Osteoblast (primary cell): ENCODE measurements around the gene EIF2S3. TPM values are rescaled to one million over a fixed set of nuclear protein-coding genes. Genes with fewer than 3 reads are reported as not detected.
"Not testable (repeated sequence)": the region's sequence is repeated elsewhere in the genome, so short reads cannot be mapped to it uniquely, and the experiment has no call there.

Experiments
- DNase-seq: peaks from one replicate; pipeline ENCODE4 v3.0.0; 2011; ENCODE audit warnings: low spot score, mixed read lengths; ENCODE audit not compliant: insufficient read length; ENCODE audit errors: missing footprints
- H2AFZ ChIP-seq: 2 replicates; pipeline ENCODE4 v1.6.0; 2011; ENCODE audit warnings: mild to moderate bottlenecking, low read length
- H3K27ac ChIP-seq: 2 replicates; pipeline ENCODE4 v1.5.1; 2011; ENCODE audit warnings: mild to moderate bottlenecking, low read depth, low read length, moderate library complexity
- H3K27me3 ChIP-seq: 2 replicates; pipeline ENCODE4 v1.6.0; 2012; ENCODE audit warnings: mild to moderate bottlenecking, control low read depth, inconsistent platforms, low read length, moderate library complexity; ENCODE audit not compliant: insufficient read depth
- H3K36me3 ChIP-seq: 2 replicates; pipeline ENCODE4 v1.5.1; 2011; ENCODE audit warnings: mild to moderate bottlenecking, low read length, control low read depth, moderate library complexity; ENCODE audit not compliant: insufficient read depth
- H3K4me1 ChIP-seq: 2 replicates; pipeline ENCODE4 v1.5.1; 2011; ENCODE audit warnings: mild to moderate bottlenecking, low read length, control low read depth, moderate library complexity; ENCODE audit not compliant: insufficient read depth
- H3K4me2 ChIP-seq: 2 replicates; pipeline ENCODE4 v1.6.0; 2011; ENCODE audit warnings: mild to moderate bottlenecking, low read length; ENCODE audit not compliant: insufficient read depth
- H3K4me3 ChIP-seq: fragments of 200-600 bp; sonication (generic); 3 replicates; pipeline ENCODE4 v1.5.1; 2012; ENCODE audit warnings: mild to moderate bottlenecking, low read length, inconsistent platforms; ENCODE audit not compliant: insufficient read depth
- H3K79me2 ChIP-seq: 2 replicates; pipeline ENCODE4 v1.6.0; 2012; ENCODE audit warnings: mild to moderate bottlenecking, low read length, control low read depth, inconsistent platforms; ENCODE audit not compliant: insufficient read depth
- H3K9me3 ChIP-seq: 2 replicates; pipeline ENCODE4 v1.5.1; 2011; ENCODE audit warnings: low read depth, low read length, control low read depth
- H4K20me1 ChIP-seq: 2 replicates; pipeline ENCODE4 v1.6.0; 2012; ENCODE audit warnings: mild to moderate bottlenecking, low read length, control low read depth; ENCODE audit not compliant: insufficient read depth
- total RNA-seq: library from RNA; depleted of rRNA; stranded (reverse); fragments of >200 nt; gene quantifications from 2 replicates; pipeline ENCODE4 v1.2.3, GENCODE V29; 2012
- TF ChIP-seq, protein P1 (sequence below): IDR thresholded peaks from 2 replicates; pipeline ENCODE4 v1.5.1; 2011; ENCODE audit warnings: mild to moderate bottlenecking, low read depth, low read length, moderate library complexity; ENCODE audit errors: extremely low read depth

EIF2S3 gene
- total RNA-seq, 1 donor = 374 TPM

DNA sequence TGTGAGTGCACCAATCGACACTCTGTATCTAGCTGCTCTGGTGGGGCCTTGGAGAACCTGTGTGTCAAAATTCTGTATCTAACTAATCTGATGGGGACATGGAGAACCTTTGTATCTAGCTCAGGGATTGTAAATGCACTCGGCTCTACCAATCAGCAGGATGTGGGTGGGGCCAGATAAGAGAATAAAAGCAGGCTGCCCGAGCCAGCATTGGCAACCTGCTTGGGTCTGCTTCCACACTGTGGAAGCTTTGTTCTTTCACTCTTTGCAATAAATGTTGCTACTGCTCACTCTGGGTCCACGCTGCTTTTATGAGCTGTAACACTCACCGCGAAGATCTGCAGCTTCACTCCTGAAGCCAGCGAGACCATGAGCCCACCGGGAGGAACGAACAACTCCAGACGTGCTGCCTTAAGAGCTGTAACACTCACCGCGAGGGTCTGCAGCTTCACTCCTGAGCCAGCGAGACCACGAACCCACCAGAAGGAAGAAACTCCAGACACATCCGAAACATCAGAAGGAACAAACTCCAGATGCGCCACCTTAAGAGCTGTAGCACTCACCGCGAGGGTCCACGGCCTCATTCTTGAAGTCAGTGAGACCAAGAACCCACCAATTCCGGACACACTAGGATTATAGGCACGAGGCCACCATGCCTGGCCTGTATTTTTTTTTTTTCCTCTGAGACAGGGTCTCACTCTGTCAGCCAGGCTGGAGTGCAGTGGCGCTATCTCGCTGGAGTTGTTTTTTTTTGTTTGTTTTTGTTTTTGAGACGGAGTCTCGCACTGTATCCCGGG lies 4.0 kb upstream of the EIF2S3 start:
- DNase-seq, H3K27ac ChIP-seq, H3K4me2 ChIP-seq, H2AFZ ChIP-seq, H3K9me3 ChIP-seq, H3K79me2 ChIP-seq, H3K27me3 ChIP-seq, H4K20me1 ChIP-seq, H3K4me1 ChIP-seq, H3K36me3 ChIP-seq: not testable (repeated sequence)
- peak overlapping the region; percentile 28 for H3K4me3 ChIP-seq

DNA sequence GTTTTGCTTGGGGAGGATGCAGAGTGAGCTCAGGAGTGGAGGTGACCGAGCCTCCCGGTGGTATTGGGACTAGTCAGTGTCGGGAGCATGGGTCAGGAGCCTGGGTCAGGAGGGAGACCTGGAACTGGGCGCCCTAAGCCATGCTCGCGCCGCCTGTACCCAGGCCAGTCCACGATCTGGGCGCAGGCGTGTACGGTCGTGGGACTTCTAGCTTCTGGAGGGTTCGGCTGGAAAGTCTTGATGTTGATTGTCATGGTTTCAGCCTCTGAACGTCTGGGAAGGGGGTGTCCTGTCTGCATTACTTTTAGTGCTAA lies 244 bp downstream of the EIF2S3 start:
- Histone ChIP-seq H3K27me3 (no peaks in the 10 kb centered on the region), H4K20me1 (peaks cover 13% of the 10 kb centered on the region), H2AFZ (peak overlapping the region; percentile 88), H3K9me3 (no peaks in the 10 kb centered on the region), H3K4me1 (no peaks in the 10 kb centered on the region), H3K36me3 (peaks cover 26% of the 10 kb centered on the region), H3K4me2 (no peak overlapping the region), H3K79me2 (peaks cover 14% of the 10 kb centered on the region), H3K27ac (no peak overlapping the region), H3K4me3 (no peak overlapping the region)
- TF ChIP-seq, protein P1, sequence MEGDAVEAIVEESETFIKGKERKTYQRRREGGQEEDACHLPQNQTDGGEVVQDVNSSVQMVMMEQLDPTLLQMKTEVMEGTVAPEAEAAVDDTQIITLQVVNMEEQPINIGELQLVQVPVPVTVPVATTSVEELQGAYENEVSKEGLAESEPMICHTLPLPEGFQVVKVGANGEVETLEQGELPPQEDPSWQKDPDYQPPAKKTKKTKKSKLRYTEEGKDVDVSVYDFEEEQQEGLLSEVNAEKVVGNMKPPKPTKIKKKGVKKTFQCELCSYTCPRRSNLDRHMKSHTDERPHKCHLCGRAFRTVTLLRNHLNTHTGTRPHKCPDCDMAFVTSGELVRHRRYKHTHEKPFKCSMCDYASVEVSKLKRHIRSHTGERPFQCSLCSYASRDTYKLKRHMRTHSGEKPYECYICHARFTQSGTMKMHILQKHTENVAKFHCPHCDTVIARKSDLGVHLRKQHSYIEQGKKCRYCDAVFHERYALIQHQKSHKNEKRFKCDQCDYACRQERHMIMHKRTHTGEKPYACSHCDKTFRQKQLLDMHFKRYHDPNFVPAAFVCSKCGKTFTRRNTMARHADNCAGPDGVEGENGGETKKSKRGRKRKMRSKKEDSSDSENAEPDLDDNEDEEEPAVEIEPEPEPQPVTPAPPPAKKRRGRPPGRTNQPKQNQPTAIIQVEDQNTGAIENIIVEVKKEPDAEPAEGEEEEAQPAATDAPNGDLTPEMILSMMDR = no peak
- DNase-seq = no peak

DNA sequence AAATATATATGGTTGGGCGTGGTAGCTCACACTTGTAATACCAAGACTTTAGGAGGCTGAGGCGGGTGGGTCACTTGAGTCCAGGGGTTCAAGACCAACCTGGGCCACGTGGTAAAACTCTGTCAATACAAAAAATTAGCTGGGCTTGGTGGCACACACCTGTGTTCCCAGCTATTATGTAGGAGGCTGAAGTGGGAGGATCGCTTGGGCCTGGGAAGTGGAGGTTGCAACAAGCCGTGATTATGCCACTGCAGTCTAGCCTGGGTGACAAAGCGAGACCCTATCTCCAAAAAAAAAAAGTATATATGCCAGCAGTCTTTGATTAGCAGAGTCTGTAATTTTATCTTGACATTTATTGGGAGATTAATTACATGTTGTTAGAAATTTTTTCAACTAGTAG lies 8.7 kb downstream of the EIF2S3 start:
- Histone ChIP-seq H3K9me3 (no peaks in the 10 kb centered on the region), H3K4me1 (no peaks in the 10 kb centered on the region), H3K4me2 (no peak overlapping the region), H4K20me1 (peaks cover 23% of the 10 kb centered on the region), H3K27ac (no peak overlapping the region), H2AFZ (no peak overlapping the region), H3K36me3 (peaks cover 89% of the 10 kb centered on the region), H3K27me3 (no peaks in the 10 kb centered on the region), H3K79me2 (peaks cover 12% of the 10 kb centered on the region), H3K4me3 (no peak overlapping the region)
- TF ChIP-seq, protein P1 = no peak
- DNase-seq = no peak

DNA sequence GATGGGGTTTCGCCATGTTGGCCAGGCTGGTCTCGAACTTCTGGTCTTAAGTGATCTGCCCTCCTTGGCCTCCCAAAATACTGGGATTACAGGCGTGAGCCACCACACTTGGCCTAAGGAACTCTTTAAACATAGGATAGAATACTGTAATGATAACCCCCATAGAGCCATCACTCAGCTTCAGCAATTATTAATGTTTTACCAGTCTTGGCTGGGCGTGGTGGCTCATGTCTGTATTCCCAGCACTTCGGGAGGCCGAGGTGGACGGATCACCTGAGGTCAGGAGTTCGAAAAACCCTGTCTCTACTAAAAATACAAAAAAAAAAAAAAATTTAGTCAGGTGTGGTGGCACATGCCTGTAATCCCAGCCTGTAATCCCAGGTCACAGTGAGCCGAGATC lies 15.1 kb downstream of the EIF2S3 start:
- H2AFZ ChIP-seq = no peak overlapping the region

More for the DNA sequence above, 15.1 kb downstream of the EIF2S3 start:
- no peak for DNase-seq
- Histone ChIP-seq H3K4me2 (no peak overlapping the region), H3K27me3 (no peaks in the 10 kb centered on the region), H3K4me1 (no peaks in the 10 kb centered on the region), H3K4me3 (no peak overlapping the region), H4K20me1 (peaks cover 11% of the 10 kb centered on the region), H3K27ac (no peak overlapping the region), H3K79me2 (peaks cover 4% of the 10 kb centered on the region), H3K36me3 (peaks cover 85% of the 10 kb centered on the region), H3K9me3 (no peaks in the 10 kb centered on the region)
- TF ChIP-seq, protein P1 = no peak
